Fibroblast of lung (primary cell): ENCODE measurements around the gene LZTR1.

ENCODE experiments used
- CTCF ChIP-seq, 2 donors: IDR thresholded peaks in 1 of 2; conservative IDR thresholded peaks in 1 of 2; 1 replicate in 1 of 2; 2 replicates in 1 of 2; pipeline ENCODE4 v1.5.1; 2011 to 2012; ENCODE audit warnings: low read length in 2 of 2, control low read depth in 1 of 2, inconsistent platforms in 1 of 2, low read depth in 1 of 2, mild to moderate bottlenecking in 1 of 2
- EZH2 ChIP-seq: IDR thresholded peaks from 2 replicates; pipeline ENCODE4 v1.5.1; 2012; ENCODE audit warnings: low read length, control low read depth, mild to moderate bottlenecking; ENCODE audit errors: missing control alignments

GRCh38 chr22:20990184-20991180 lies 8.4 kb downstream of the LZTR1 start:
- TF ChIP-seq CTCF (conservative IDR thresholded peaks at IDR 0.05 in 1 of 2, IDR thresholded peaks at IDR 0.05 in 1 of 2; ENCODE audit: low read depth in 1 of 2, low read length in 2 of 2) (no peak), EZH2 (no peak)
